ENCODE results near the gene ZNF234. TPM values are rescaled to one million over a fixed set of nuclear protein-coding genes. Genes with fewer than 3 reads are reported as not detected.
A peak's percentile ranks its signal among the peaks of the same experiment; 100 is the strongest.
"Not testable (repeated sequence)": the region's sequence is repeated elsewhere in the genome, so short reads cannot be mapped to it uniquely, and the experiment has no call there.

The ZNF234 gene
- total RNA-seq, 2 donors from 2014 or later = 9.0 TPM

GRCh38 chr19:44151491-44151890, 10.1 kb downstream of the ZNF234 start:
- Mint-ChIP-seq H3K4me3 (no peak overlapping the region), H3K27me3 (no peaks in the 10 kb centered on the region), H3K27ac (no peak overlapping the region), H3K36me3 (peaks cover 63% of the 10 kb centered on the region), H3K9me3 (peaks cover 2% of the 10 kb centered on the region), H3K4me1 (ENCODE audit: low read depth in 2 of 2) (no peaks in the 10 kb centered on the region)
- ATAC-seq (no peak), DNase-seq (ENCODE audit: low spot score) (no peak)

GRCh38 chr19:44156475-44156874, 15.1 kb downstream of the ZNF234 start:
- Mint-ChIP-seq H3K27me3 (no peaks in the 10 kb centered on the region), H3K4me3 (no peak overlapping the region), H3K9me3 (peaks cover 14% of the 10 kb centered on the region), H3K36me3 (peaks cover 49% of the 10 kb centered on the region), H3K4me1 (ENCODE audit: low read depth in 2 of 2) (no peaks in the 10 kb centered on the region), H3K27ac (no peak overlapping the region)
- no peak for ATAC-seq
- DNase-seq (ENCODE audit: low spot score) = no peak

- no peak for ATAC-seq
- no peaks in the 10 kb centered on the region for H3K27me3 Mint-ChIP-seq
These were observed 22.4 kb downstream of the ZNF234 start for GRCh38 chr19:44163789-44164188.

GRCh38 chr19:44164327-44164672, 22.9 kb downstream of the ZNF234 start:
- peak overlapping the region; percentile 80 to 96 for H3K27ac Mint-ChIP-seq
- H3K4me3 Mint-ChIP-seq = peak overlapping the region; percentile 91
- H3K36me3 Mint-ChIP-seq = peaks cover 44% of the 10 kb centered on the region
- DNase-seq (ENCODE audit: low spot score) (no peak), ATAC-seq (no peak)
- H3K9me3 Mint-ChIP-seq = peaks cover 6% of the 10 kb centered on the region
- peaks cover 17 to 30% of the 10 kb centered on the region in 2 donors for H3K4me1 Mint-ChIP-seq (ENCODE audit: low read depth in 2 of 2)
- H3K27me3 Mint-ChIP-seq = no peaks in the 10 kb centered on the region

More at GRCh38 chr19:44163789-44164188, 22.4 kb downstream of the ZNF234 start:
- Mint-ChIP-seq H3K9me3 (peaks cover 6% of the 10 kb centered on the region), H3K36me3 (peaks cover 39% of the 10 kb centered on the region), H3K4me3 (no peak overlapping the region), H3K27ac (no peak overlapping the region), H3K4me1 (ENCODE audit: low read depth in 2 of 2) (peaks cover 17 to 30% of the 10 kb centered on the region in 2 donors)
- DNase-seq (ENCODE audit: low spot score) = no peak

- H3K9me3 Mint-ChIP-seq = peaks cover 6% of the 10 kb centered on the region
- H3K4me3 Mint-ChIP-seq = peak within 1 kb of the TSS; percentile 91
- DNase-seq (ENCODE audit: low spot score) = peak; percentile 90
- H3K4me1 Mint-ChIP-seq (ENCODE audit: low read depth in 2 of 2) = peaks cover 17 to 30% of the 10 kb centered on the region in 2 donors
- H3K27me3 Mint-ChIP-seq = no peaks in the 10 kb centered on the region
- H3K27ac Mint-ChIP-seq = peak within 1 kb of the TSS; percentile 80 to 96
- peak; percentile 94 to 98 for ATAC-seq
- peaks cover 50% of the 10 kb centered on the region for H3K36me3 Mint-ChIP-seq
These were observed 23.5 kb downstream of the ZNF234 start, which contains the start of gene ZNF226 for GRCh38 chr19:44164673-44165512. Gene ZNF226, plus strand, starts transcription at chr19:44165100. Its CDS starts 4,981 bp downstream, at chr19:44170081.

GRCh38 chr19:44170660-44171059, 29.3 kb downstream of the ZNF234 start:
- peaks cover 14% of the 10 kb centered on the region for H3K9me3 Mint-ChIP-seq
- peaks cover 70% of the 10 kb centered on the region for H3K36me3 Mint-ChIP-seq
- H3K27me3 Mint-ChIP-seq; ATAC-seq; H3K4me3 Mint-ChIP-seq; DNase-seq (ENCODE audit: low spot score); H3K27ac Mint-ChIP-seq: not testable (repeated sequence)
- peaks cover 11 to 17% of the 10 kb centered on the region in 2 donors for H3K4me1 Mint-ChIP-seq (ENCODE audit: low read depth in 2 of 2)

GRCh38 chr19:44176590-44176989, 35.2 kb downstream of the ZNF234 start:
- Mint-ChIP-seq H3K4me1 (ENCODE audit: low read depth in 2 of 2) (no peaks in the 10 kb centered on the region), H3K27ac (no peak overlapping the region), H3K4me3 (no peak overlapping the region), H3K9me3 (peaks cover 33% of the 10 kb centered on the region), H3K36me3 (peaks cover 74% of the 10 kb centered on the region), H3K27me3 (no peaks in the 10 kb centered on the region)
- DNase-seq (ENCODE audit: low spot score) (no peak), ATAC-seq (no peak)

GRCh38 chr19:44180968-44181367, 39.6 kb downstream of the ZNF234 start:
- Mint-ChIP-seq H3K4me1 (ENCODE audit: low read depth in 2 of 2) (peaks cover 0 to 4% of the 10 kb centered on the region in 2 donors), H3K27me3 (no peaks in the 10 kb centered on the region), H3K27ac (no peak overlapping the region), H3K4me3 (no peak overlapping the region), H3K9me3 (peaks cover 32% of the 10 kb centered on the region), H3K36me3 (peaks cover 48% of the 10 kb centered on the region)
- ATAC-seq = no peak
- DNase-seq (ENCODE audit: low spot score) = no peak

- Mint-ChIP-seq H3K4me1 (ENCODE audit: low read depth in 2 of 2) (peaks cover 0 to 4% of the 10 kb centered on the region in 2 donors), H3K36me3 (peaks cover 42% of the 10 kb centered on the region), H3K4me3 (no peak overlapping the region), H3K27me3 (peaks cover 0 to 6% of the 10 kb centered on the region in 2 donors), H3K9me3 (peaks cover 20% of the 10 kb centered on the region), H3K27ac (no peak overlapping the region)
- ATAC-seq (no peak), DNase-seq (ENCODE audit: low spot score) (no peak)
These were observed 40.8 kb downstream of the ZNF234 start for GRCh38 chr19:44182145-44182544.

- Mint-ChIP-seq H3K27me3 (peaks cover 13 to 34% of the 10 kb centered on the region in 2 donors), H3K9me3 (peaks cover 23% of the 10 kb centered on the region), H3K4me1 (ENCODE audit: low read depth in 2 of 2) (no peaks in the 10 kb centered on the region), H3K27ac (no peak overlapping the region), H3K36me3 (peaks cover 52% of the 10 kb centered on the region), H3K4me3 (no peak overlapping the region)
- ATAC-seq = no peak
- DNase-seq (ENCODE audit: low spot score) = no peak
These were observed 48.7 kb downstream of the ZNF234 start for GRCh38 chr19:44190020-44190419.

GRCh38 chr19:44192127-44192526, 50.8 kb downstream of the ZNF234 start:
- peaks cover 19 to 28% of the 10 kb centered on the region in 2 donors for H3K27me3 Mint-ChIP-seq
- H3K9me3 Mint-ChIP-seq = peaks cover 25% of the 10 kb centered on the region
- H3K27ac Mint-ChIP-seq = no peak overlapping the region
- no peaks in the 10 kb centered on the region for H3K4me1 Mint-ChIP-seq (ENCODE audit: low read depth in 2 of 2)
- peaks cover 53% of the 10 kb centered on the region for H3K36me3 Mint-ChIP-seq
- ATAC-seq = no peak
- no peak overlapping the region for H3K4me3 Mint-ChIP-seq
- DNase-seq (ENCODE audit: low spot score) = no peak

- no peak for DNase-seq (ENCODE audit: low spot score)
- Mint-ChIP-seq H3K36me3 (peaks cover 27% of the 10 kb centered on the region), H3K27me3 (peaks cover 7 to 19% of the 10 kb centered on the region in 2 donors), H3K4me1 (ENCODE audit: low read depth in 2 of 2) (no peaks in the 10 kb centered on the region), H3K9me3 (peaks cover 11% of the 10 kb centered on the region), H3K27ac (no peak overlapping the region), H3K4me3 (no peak overlapping the region)
- ATAC-seq = no peak
These were observed 55.4 kb downstream of the ZNF234 start for GRCh38 chr19:44196772-44197171.

- Mint-ChIP-seq H3K36me3 (peaks cover 31% of the 10 kb centered on the region), H3K4me1 (ENCODE audit: low read depth in 2 of 2) (peaks cover 6% of the 10 kb centered on the region in 2 donors), H3K4me3 (no peak overlapping the region), H3K27me3 (peaks cover 20 to 27% of the 10 kb centered on the region in 2 donors), H3K9me3 (peaks cover 6% of the 10 kb centered on the region), H3K27ac (no peak overlapping the region)
- ATAC-seq = no peak
- no peak for DNase-seq (ENCODE audit: low spot score)
These were observed 61.1 kb downstream of the ZNF234 start for GRCh38 chr19:44202470-44202869.

- H3K4me3 Mint-ChIP-seq = no peak overlapping the region
- H3K36me3 Mint-ChIP-seq = peaks cover 31% of the 10 kb centered on the region
- peaks cover 6% of the 10 kb centered on the region for H3K9me3 Mint-ChIP-seq
- H3K27ac Mint-ChIP-seq = no peak overlapping the region
- DNase-seq (ENCODE audit: low spot score) = no peak
- peaks cover 9 to 11% of the 10 kb centered on the region in 2 donors for H3K4me1 Mint-ChIP-seq (ENCODE audit: low read depth in 2 of 2)
- peaks cover 20 to 27% of the 10 kb centered on the region in 2 donors for H3K27me3 Mint-ChIP-seq
- no peak for ATAC-seq
These were observed 61.6 kb downstream of the ZNF234 start for GRCh38 chr19:44202974-44203373.

Measured in natural killer cell treated with Interleukin-12 subunit alpha and Interleukin-12 subunit beta and Interleukin-15 and Interleukin-18, amount 100 ng/mL, for 72 hours (primary cell).